HepG2 (cell line): ENCODE results near the gene TSTD1.
"Not testable (repeated sequence)": the region's sequence is repeated elsewhere in the genome, so short reads cannot be mapped to it uniquely, and the experiment has no call there.

Experiments
- TF ChIP-seq, protein P1 (sequence below): IDR thresholded peaks from 2 replicates; pipeline ENCODE4 v1.6.1; 2016; ENCODE audit warnings: low read depth, control low read depth
- TF ChIP-seq, protein P2 (sequence below): sonication (generic); formaldehyde crosslinking; IDR thresholded peaks from 2 replicates; pipeline ENCODE4 v1.8.0; 2022; ENCODE audit warnings: mild to moderate bottlenecking, missing genetic modification reagents, borderline replicate concordance
- TF ChIP-seq, protein P3 (sequence below): sonication (generic); formaldehyde crosslinking; IDR thresholded peaks from one replicate; pipeline ENCODE4 v1.5.1; 2020; ENCODE audit warnings: mild to moderate bottlenecking, missing genetic modification reagents; ENCODE audit errors: not compliant biosample characterization
- TF ChIP-seq, protein P4 (sequence below), 2 experiments: sonication (generic) in 1 of 2; formaldehyde crosslinking in 1 of 2; IDR thresholded peaks; 2 replicates each; pipeline versions ENCODE4 v1.5.1 to v1.6.1; 2011 to 2020; ENCODE audit warnings: borderline replicate concordance in 1 of 2, low read depth in 1 of 2, low read length in 1 of 2, mild to moderate bottlenecking in 1 of 2, missing genetic modification reagents in 1 of 2, moderate library complexity in 1 of 2

DNA sequence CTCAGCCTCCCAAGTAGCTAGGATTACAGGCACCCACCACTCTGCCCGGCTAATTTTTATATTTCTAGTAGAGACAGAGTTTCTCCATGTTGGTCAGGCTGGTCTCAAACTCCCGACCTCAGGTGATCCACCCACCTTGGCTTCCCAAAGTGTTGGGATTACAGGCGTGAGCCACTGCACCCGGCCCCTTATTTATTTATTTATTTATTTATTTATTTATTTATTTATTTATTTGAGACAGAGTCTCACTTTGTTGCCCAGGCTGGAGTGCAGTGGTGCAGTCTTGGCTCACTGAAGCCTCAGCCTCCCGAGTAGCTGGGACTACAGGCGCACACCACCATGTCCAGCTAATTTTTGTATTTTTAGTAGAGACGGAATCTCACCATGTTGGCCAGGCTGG, 26.9 kb upstream of the TSTD1 start:
- TF ChIP-seq, protein P1, sequence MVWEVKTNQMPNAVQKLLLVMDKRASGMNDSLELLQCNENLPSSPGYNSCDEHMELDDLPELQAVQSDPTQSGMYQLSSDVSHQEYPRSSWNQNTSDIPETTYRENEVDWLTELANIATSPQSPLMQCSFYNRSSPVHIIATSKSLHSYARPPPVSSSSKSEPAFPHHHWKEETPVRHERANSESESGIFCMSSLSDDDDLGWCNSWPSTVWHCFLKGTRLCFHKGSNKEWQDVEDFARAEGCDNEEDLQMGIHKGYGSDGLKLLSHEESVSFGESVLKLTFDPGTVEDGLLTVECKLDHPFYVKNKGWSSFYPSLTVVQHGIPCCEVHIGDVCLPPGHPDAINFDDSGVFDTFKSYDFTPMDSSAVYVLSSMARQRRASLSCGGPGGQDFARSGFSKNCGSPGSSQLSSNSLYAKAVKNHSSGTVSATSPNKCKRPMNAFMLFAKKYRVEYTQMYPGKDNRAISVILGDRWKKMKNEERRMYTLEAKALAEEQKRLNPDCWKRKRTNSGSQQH (CRISPR knock-in tag): not testable (repeated sequence)
- TF ChIP-seq, protein P2, sequence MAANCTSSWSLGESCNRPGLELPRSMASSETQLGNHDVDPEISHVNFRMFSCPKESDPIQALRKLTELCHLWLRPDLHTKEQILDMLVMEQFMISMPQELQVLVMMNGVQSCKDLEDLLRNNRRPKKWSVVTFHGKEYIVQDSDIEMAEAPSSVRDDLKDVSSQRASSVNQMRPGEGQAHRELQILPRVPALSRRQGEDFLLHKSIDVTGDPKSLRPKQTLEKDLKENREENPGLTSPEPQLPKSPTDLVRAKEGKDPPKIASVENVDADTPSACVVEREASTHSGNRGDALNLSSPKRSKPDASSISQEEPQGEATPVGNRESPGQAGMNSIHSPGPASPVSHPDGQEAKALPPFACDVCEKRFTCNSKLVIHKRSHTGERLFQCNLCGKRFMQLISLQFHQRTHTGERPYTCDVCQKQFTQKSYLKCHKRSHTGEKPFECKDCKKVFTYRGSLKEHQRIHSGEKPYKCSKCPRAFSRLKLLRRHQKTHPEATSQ (CRISPR knock-in tag): not testable (repeated sequence)
- TF ChIP-seq, protein P3, sequence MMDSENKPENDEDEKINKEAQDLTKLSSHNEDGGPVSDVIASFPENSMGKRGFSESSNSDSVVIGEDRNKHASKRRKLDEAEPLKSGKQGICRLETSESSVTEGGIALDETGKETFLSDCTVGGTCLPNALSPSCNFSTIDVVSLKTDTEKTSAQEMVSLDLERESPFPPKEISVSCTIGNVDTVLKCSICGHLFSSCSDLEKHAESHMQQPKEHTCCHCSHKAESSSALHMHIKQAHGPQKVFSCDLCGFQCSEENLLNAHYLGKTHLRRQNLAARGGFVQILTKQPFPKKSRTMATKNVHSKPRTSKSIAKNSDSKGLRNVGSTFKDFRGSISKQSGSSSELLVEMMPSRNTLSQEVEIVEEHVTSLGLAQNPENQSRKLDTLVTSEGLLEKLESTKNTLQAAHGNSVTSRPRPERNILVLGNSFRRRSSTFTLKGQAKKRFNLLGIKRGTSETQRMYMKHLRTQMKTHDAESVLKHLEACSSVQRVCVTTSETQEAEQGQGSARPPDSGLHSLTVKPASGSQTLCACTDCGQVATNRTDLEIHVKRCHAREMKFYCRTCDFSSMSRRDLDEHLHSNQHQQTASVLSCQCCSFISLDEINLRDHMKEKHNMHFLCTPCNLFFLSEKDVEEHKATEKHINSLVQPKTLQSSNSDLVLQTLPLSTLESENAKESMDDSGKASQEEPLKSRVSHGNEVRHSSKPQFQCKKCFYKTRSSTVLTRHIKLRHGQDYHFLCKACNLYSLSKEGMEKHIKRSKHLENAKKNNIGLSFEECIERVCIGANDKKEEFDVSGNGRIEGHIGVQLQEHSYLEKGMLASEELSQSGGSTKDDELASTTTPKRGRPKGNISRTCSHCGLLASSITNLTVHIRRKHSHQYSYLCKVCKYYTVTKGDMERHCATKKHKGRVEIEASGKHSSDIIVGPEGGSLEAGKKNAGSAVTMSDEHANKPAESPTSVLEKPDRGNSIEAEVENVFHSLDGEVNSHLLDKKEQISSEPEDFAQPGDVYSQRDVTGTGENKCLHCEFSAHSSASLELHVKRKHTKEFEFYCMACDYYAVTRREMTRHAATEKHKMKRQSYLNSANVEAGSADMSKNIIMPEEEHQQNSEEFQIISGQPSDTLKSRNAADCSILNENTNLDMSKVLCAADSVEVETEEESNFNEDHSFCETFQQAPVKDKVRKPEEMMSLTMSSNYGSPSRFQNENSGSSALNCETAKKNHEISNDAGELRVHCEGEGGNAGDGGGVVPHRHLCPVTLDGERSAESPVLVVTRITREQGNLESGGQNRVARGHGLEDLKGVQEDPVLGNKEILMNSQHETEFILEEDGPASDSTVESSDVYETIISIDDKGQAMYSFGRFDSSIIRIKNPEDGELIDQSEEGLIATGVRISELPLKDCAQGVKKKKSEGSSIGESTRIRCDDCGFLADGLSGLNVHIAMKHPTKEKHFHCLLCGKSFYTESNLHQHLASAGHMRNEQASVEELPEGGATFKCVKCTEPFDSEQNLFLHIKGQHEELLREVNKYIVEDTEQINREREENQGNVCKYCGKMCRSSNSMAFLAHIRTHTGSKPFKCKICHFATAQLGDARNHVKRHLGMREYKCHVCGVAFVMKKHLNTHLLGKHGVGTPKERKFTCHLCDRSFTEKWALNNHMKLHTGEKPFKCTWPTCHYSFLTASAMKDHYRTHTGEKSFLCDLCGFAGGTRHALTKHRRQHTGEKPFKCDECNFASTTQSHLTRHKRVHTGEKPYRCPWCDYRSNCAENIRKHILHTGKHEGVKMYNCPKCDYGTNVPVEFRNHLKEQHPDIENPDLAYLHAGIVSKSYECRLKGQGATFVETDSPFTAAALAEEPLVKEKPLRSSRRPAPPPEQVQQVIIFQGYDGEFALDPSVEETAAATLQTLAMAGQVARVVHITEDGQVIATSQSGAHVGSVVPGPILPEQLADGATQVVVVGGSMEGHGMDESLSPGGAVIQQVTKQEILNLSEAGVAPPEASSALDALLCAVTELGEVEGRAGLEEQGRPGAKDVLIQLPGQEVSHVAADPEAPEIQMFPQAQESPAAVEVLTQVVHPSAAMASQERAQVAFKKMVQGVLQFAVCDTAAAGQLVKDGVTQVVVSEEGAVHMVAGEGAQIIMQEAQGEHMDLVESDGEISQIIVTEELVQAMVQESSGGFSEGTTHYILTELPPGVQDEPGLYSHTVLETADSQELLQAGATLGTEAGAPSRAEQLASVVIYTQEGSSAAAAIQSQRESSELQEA (CRISPR knock-in tag): not testable (repeated sequence)
- TF ChIP-seq, protein P4, sequence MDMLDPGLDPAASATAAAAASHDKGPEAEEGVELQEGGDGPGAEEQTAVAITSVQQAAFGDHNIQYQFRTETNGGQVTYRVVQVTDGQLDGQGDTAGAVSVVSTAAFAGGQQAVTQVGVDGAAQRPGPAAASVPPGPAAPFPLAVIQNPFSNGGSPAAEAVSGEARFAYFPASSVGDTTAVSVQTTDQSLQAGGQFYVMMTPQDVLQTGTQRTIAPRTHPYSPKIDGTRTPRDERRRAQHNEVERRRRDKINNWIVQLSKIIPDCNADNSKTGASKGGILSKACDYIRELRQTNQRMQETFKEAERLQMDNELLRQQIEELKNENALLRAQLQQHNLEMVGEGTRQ (IDR thresholded peaks at IDR 0.05; ENCODE audit: low read depth, low read length): not testable (repeated sequence)
- TF ChIP-seq, protein P4 (CRISPR knock-in tag; IDR thresholded peaks at IDR 0.05; ENCODE audit: borderline replicate concordance): not testable (repeated sequence)
